T1000 (cell line): ENCODE results near the gene DACH2.

Source experiments
- DNase-seq: peaks from one replicate; lab custom pipeline; 2025; ENCODE audit warnings: mixed read lengths; lab: John Stamatoyannopoulos, UW

The DACH2 gene

DNA sequence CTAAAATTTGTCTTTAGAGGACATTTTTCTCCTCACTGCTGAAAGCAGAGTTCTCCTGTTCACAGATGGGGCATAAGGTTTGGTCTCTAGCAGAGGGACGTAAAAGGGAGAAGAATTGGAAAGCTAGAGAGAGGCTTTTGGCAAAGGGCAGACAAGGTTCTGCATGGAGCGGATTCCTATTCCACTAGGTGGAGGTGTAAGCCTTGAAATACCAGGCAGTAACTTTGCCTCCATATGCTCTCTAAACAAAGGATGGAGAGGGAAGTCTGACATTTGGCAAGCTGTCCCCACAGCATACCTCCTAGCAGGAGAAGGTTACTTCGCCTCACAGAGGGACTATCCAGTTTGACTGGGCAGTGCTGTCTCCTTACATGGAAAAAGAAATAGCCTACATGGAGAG, 174.7 kb downstream of the DACH2 start:
- no peak for DNase-seq

DNA sequence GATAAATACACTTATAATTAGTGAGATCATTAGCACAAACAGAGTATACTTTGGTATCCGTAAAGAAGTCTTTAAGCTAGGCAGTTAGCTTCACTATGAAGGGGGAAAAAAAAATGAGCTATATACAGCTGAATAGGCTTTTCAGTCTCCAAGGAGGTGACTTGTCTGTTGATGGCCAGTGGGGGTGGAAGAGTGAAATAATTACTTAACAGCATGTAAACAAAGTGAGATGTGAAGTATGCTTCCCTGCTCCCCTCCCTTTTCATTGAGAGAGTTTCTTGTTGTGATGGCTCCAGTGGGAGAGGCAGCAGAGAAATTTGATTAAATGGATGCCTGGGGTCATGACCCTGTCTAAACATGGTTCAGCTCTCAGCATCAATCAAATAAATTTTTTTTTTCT, 180.9 kb downstream of the DACH2 start:
- DNase-seq = no peak

DNA sequence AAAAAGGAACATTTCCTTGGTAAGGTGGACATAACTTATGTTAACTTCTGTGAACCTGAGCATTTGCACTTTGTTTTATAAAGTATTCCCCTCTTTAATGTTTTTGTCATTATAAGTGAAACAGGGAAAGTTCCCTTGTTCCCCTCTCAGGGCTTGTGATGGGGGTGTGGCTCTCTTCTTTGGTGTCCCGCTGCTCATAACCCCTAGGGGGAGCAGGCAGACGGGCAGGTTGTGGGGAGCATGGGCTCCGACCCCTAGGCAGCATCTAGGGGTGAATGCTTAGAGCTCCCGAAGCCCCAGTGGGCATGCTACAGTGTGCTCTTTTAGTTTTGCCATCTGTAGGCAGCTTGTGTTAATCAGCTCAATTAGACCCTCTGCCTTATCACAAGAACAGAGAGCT, 200.4 kb downstream of the DACH2 start:
- no peak for DNase-seq

DNA sequence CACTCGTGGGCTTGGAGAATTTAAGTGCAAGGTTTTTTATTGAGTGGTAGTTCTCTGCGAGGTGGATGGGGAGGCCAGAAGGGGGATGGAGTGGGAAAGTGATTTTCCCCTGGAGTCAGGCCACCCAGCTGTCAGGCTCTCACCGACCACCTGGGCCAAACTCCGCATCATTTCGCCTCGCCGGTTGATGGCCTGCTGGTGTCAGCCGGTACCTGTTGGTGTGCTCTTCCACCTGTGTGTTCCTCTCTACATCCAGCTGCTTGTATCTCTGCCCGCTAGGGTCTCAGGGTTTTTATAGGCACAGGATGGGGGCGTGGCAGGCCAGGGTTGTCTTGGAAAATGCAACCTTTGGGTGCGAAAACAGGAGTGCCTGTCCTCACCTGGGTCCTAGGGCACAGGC, 200.9 kb downstream of the DACH2 start:
- no peak for DNase-seq

DNA sequence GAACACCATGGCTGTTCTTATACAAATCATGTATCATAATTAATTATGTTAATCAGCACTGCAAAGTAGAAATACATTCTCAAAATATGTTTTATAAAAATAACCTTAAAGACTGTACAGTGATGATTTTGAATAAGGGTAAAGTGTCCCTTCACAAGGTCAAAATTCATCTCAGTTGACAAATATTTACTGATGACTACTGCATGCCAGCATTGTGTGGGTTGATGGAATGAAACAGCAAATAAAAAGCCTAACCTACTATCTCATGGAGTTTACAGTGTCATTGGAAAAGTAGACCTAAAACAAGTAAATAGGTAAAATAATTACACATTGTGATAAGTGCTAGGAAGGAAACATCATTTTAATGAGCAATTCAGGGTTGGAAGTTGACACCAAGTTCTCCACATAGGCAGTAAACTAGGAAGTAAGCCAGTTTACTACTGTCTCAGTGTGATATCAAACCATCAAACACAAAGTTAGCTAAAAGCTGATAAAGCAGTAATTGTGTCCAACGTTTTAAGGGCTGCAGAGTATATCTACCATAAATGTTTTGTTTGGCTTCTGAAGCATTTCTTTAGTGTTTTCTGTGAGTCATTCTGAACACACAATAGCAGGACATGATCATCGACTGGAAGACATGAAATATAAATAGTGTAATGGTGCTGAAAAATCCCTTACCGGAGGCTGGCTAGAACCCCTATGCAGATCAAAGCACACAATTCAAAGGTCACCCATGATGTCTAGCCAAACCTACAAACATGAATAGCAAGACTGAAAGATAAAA, 221.8 kb downstream of the DACH2 start:
- DNase-seq = no peak

DNA sequence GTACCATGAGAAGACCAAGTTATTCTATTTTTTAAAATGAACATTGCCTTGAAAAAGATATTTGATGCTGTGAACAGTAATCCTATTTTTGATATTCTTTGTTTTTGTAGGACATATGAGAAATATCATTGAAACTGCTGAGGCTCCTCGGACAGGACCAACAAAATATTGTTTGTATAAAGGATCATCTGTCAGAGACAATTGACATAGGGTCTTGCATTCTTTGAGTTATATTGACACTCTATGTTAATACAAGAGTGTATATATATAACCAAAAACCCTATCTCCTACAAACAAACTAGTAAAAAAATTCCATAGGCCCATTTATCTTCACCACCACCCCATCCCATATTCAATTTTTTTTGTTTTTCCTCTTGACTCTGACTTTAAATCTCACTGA, 222.7 kb downstream of the DACH2 start:
- no peak for DNase-seq

DNA sequence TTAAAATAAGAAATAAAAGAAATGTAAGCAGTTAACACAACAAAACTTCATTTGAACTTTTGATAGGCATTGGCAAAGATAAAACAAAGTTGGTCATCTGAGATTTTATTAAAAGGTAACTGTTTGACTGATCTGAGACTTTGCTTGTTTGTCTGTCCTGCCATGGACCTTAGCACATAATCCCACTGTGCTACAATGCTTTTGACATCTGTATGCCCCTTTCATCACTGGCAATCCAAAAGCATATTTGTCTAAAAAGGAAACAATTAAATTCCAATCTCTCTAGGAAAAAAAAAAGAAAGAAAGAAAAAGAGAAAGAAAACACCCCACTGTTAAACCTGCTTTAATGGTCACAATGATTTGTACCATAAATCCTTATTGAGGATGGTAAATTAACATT, 231.0 kb downstream of the DACH2 start:
- no peak for DNase-seq

DNA sequence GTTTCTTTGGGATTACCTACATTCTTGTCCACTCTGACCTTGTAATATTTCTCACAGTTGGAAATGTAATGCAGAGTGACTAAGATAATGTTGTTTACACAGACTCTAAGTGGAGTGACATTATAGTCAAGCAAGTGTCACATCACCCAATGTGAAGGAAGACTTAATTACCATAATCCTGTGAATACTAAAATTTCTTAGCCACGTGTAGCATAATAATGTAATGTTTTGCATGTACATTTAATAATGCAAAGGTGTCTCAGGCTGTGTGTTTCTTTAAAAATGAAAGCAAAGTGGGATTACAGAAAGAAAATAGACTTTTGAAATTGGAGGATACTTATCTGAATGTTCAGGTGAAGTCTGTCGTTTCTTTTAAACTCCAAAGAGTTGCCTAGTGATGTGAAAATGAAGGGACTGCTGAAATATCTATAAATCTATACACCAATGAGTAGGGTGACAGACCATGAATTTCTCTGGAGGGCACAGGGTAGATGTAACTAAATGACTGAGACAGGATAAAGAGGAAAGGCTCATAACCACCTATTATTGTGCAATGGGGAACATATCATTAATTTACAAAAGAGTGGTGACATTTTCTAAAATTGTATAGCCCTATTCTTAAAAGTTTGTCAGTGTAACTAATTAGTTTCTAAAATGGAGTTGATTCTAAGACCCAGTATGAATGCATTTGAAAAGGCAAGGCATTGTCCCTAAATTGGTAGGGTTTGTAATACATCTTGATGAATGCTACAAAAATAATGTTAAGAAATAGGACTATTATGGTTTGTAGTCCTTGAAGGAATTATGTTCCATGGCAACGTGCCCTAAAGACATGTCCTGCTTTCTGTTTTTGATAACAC, 235.7 kb downstream of the DACH2 start:
- DNase-seq = no peak

DNA sequence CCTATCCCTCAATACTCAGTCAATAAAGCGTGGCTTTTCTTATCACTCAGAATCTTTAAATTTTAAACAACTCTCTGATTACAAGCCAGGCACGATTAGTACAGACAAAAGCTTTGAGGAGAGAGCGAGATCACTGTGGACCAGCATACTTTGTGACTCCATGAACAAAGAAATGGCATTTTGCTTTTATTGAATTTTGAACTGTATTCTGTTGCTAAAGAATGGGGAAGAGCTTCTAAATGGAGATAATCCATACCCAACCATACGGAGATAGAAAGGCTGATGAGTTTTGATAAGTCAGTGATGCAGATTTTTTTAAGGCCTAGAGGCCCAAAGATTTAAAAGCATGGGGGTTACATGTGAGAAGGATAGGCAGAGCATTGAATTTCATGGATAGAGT, 259.1 kb downstream of the DACH2 start:
- no peak for DNase-seq

DNA sequence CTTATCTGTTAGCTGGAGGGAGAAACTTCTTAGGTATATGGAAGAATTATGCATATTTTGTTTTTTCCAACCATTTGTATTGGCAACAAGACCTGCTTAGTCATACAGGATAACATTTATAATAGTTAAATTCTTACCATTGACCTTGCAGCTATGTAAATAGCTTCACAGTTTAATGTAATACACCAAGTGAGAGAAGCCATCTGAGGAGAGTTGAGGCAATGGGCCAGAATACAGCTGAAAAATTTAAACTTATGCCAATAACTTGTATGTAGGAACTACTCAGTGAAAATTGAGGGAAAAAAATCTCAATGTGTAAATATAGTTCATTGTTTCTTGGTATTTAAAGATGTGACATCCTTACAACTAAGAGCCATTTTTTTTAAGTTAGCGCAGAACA, 273.5 kb downstream of the DACH2 start:
- no peak for DNase-seq

DNA sequence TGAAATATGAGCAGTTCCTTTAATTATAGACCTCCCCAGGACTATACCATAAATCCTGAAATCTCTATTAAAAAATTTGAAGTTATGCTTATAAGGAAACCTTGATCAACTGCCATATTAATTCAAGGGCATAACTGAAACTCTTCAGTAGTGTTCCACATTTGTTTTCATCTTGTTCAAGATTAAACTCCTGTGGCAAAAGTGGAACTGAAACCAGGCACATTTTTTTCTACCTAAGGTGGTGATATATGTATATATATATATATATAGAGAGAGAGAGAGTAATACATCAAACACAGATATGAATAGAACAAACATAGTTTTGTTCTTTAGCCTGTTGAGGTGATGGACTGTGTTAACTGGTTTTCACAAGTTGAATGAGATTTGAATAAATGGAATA, 287.9 kb downstream of the DACH2 start:
- no peak for DNase-seq

DNA sequence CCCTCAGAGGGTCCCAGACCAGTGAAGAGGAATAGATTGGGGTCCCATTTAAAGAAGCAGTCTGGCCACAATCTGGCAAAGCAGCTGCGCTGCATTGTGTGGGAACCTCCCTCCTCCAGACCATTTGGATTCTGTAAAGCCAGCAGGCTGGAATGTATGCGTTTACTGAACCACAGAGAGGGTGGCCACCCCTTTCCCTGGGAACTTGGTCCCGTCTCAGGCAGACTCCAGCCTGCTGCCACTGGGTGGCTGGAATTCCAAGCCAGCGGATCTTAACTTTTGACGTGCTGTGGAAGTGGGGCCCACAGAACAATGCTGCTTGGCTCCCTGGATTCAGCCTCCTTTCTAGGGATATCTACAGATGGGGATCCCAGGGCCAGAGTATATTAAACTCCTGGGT, 307.2 kb downstream of the DACH2 start:
- DNase-seq = no peak

DNA sequence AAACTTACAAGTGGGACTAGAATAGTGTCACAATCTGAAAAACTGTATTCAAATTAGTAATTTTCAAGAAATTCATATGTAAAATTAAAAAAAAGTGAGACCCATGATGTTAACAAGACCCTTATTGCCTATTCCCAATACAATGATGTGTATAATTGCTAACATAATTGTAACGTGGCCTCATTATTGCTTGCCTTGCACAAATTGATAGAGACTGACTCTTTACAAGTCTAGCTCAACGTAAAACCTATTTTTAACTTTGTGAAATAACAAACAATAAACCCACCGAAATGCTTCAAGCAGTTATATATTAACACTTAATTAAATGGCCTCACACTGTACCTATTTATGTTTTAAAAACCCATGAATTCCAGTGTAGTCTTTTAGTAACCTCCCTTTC, 312.5 kb downstream of the DACH2 start:
- no peak for DNase-seq

DNA sequence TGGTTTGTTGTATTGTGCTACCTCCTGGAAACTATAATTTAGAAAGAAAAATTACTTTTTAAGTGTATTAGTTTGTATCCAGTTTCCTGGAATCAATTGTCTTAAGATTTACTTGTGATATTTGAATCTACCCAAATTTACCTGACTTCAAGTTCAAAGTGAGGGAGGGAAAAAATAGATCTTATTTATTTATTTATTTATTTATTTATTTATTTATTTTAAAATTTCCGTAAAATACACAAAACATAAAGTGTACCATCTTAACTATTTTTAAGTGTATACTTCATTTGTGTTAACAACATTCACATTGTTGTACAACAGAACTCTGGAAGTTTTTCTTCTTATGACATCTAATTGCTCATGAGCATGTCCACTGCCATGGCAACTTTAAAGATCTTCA, 356.0 kb downstream of the DACH2 start:
- no peak for DNase-seq

DNA sequence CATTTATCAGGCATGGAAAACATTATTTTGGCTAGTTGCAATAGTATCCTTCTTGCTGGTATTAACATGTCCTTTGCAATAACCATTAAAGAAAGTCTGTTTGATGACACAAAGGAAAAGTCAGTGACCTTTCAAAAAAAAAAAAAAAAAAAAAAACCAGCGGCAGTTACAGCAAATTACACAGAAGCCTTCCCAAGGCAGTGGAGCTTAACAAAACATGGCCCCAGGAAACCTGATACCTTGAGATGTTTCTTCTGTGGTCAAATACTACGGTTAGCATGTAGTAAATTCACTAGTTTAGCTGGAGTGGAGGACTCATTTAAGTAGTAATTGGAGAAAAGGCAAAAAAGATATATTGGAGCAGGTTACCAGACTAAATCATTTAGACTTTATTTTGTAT, 359.1 kb downstream of the DACH2 start:
- DNase-seq = no peak

DNA sequence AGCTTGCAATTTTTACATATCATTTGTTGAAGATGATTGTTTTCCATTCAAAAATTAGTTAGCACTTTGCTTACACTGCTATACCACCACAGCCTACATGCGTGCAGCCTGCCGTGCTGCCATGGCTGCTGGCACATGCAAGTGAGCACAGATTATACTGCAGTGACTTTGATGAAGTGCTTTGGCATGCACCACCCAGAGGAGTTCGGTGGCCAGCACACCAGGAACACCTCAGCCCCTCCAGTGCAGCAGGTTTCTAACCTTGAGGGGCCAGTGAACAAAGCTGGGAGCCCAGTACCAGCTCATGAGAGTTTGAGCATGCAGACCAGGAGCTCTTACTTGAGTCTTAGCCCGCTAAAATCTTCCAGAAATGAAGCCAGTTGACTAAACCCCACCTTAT, 431.5 kb downstream of the DACH2 start:
- DNase-seq = no peak

DNA sequence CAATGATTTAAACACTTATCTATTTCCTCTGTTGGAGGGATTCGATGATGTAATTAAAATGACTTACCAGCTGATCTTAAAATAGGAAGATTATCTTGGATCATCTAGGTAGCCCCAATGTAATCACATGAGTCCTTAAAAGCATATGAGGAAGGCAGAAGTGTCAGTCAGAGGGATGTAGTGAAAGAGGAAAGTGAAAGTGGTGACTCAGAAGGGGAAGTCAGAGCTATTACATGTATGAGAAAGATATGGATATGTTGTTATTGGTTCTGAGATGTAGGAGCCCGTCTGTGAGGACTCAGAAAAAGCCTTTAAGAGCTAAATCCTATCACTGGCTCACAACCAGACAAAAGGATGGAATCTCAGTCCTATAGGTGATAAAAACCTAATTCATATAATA, 456.4 kb downstream of the DACH2 start:
- DNase-seq = no peak

DNA sequence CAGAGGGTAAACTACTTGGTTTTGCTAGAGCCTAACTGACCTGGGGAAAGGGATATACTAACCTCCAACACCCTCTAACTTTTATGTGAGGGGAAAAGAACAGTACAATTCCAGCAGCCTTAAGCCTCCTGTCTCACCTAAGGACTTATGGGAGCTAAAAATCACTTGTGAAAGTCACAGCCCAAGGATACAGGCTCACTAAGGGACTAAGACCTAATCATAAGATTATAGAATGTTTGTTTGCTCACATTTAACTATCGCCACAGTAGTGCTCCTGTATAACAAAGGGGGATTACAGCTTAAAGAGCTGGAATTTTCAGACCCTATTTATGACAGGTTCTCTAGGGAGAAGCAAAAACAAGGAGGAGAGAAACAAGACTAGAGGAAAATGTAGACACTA, 548.7 kb downstream of the DACH2 start:
- DNase-seq = no peak

DNA sequence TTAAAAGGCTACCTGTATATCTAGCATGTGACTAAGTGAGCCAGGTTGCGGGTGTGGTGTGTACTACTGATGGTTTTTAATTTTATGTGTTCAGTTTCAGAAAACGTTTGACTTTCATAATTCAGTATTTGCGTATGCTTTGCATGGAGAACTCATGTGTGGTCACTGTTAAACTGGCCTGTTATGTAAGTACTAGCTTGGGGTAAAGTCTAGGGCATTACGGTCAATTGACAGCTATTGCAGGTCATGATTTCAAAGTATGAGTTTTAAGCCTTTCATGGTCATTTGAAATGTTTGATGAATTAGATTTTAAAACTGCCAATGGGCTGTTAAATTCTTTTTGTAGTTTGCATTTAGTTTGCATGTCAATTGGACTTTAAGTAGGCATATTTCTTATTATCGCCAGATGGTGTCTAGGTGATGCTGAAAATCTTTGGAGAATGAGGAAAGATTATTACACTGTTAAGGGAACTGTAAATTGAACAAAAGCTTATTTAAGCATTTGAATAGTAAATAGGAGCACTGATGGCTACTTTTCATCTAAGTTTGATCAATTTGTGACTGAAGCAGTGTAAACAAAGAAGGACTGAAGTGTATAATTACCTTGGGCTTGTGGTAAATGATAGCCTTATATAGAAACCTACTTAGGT, 563.4 kb downstream of the DACH2 start:
- DNase-seq = no peak

DNA sequence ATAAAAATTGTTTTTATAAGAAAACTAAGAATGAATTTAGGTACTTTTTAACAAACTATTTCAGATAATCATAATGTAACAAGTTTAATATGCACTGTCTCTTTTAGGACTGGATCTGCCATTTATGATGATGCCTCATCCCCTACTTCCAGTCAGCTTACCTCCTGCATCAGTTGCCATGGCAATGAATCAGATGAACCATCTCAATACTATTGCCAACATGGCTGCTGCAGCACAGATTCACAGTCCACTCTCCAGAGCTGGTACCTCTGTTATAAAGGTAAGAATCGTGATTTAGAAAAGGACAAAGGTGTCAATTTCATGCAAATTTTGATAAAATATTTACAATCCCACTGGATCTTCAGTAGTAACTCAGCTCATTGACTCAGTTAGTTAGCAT, 566.2 kb downstream of the DACH2 start:
- no peak for DNase-seq

DNA sequence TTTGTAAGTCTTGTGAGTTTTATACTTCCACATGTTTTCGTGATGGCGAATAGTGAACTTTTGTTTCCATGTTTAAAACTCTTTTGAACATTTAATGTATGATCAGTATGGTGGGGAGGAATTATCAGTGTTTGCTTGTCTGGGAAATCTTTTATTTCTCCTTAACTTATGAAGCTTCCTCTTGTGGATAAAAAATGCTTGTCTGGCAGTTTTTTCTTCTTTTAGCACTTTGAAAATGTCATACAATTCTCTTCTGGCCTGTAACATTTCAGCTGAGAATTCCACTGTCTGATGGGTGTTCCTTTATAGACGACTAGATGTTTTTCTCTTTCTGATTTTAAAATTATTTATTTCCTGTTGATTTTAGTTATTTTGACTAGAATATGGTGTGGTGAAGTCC, 576.0 kb downstream of the DACH2 start:
- DNase-seq = no peak

DNA sequence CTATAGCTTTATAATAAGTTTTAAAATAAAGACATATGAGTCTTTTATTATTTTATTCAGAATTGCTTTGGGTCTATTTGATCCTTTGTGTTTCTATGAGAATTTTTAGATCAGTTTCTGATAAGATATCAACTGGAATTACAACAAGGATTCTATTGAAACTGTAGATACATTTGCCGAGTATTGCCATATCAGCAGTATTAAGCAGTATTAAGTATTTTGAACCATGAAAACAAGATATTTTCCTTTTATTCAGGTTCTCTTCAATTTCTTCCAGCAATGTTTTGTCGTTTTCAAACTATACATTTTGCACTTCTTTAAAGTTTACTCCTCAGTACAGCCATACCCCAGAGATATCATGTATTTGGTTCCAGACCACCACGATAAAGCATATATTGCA, 598.8 kb downstream of the DACH2 start:
- DNase-seq = no peak

DNA sequence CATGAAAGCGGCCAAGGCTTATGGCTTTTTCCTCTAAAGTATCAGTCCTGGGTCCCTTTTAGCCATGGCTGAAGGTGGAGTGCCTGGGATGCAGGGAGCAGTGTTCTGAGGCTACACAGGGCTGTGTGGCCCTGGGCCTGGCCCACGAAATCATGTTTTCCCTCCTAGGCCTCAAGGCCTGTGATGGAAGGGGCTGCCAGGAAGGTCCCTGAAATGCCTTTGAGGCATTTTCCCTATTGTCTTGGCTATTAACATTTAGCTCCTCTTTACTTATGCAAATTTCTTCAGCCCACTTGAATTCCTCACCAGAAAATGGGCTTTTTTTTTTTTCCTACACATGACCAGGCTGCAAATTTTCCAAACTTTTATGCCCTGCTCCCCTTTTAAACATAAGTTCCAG, 657.0 kb downstream of the DACH2 start:
- DNase-seq = no peak
